GM19025 (cell line): ENCODE results near the gene DRC1.

Source experiments
- ATAC-seq: cut with Tn5 transposase; IDR thresholded peaks from one replicate; pipeline ENCODE4 v1.9.1; 2021; ENCODE audit warnings: mild to moderate bottlenecking, low read depth, moderate library complexity; ENCODE audit not compliant: unreplicated experiment

DRC1 gene

GRCh38 chr2:26442301-26442700 is 40.6 kb downstream of the DRC1 start:
- ATAC-seq: no peak

- no peak for ATAC-seq
These were observed 41.0 kb downstream of the DRC1 start for GRCh38 chr2:26442707-26443106.

GRCh38 chr2:26444236-26444635 is 42.5 kb downstream of the DRC1 start:
- ATAC-seq: no peak

GRCh38 chr2:26448651-26449050 is 46.9 kb downstream of the DRC1 start:
- ATAC-seq: no peak

GRCh38 chr2:26449278-26450030 is 47.7 kb downstream of the DRC1 start:
- ATAC-seq: no peak

GRCh38 chr2:26450031-26450635 is 48.4 kb downstream of the DRC1 start:
- ATAC-seq: no peak

- no peak for ATAC-seq
These were observed 50.0 kb downstream of the DRC1 start for GRCh38 chr2:26451700-26452099.

GRCh38 chr2:26453421-26454329 is 52.0 kb downstream of the DRC1 start:
- ATAC-seq: no peak

- no peak for ATAC-seq
These were observed 52.9 kb downstream of the DRC1 start for GRCh38 chr2:26454561-26455001.

- no peak for ATAC-seq
These were observed 53.4 kb downstream of the DRC1 start for GRCh38 chr2:26455037-26455669.

- ATAC-seq: no peak
These were observed 54.1 kb downstream of the DRC1 start for GRCh38 chr2:26455670-26456439.

GRCh38 chr2:26456440-26457250 is 54.9 kb downstream of the DRC1 start:
- ATAC-seq: no peak

GRCh38 chr2:26457251-26457666 is 55.5 kb downstream of the DRC1 start:
- no peak for ATAC-seq

- ATAC-seq: no peak
These were observed 56.1 kb downstream of the DRC1 start for GRCh38 chr2:26457695-26458364.

GRCh38 chr2:26458365-26459042 is 56.8 kb downstream of the DRC1 start:
- ATAC-seq: no peak

GRCh38 chr2:26459991-26460612 is 58.4 kb downstream of the DRC1 start:
- ATAC-seq: no peak

- ATAC-seq: no peak
These were observed 58.9 kb downstream of the DRC1 start for GRCh38 chr2:26460613-26461031.
